ENCODE results near the gene DZIP3. TPM values are rescaled to one million over a fixed set of nuclear protein-coding genes. Genes with fewer than 3 reads are reported as not detected.
A peak's percentile ranks its signal among the peaks of the same experiment; 100 is the strongest.

The DZIP3 gene
- total RNA-seq, 1 donor from 2014 or later, result 27.2 TPM

DNA sequence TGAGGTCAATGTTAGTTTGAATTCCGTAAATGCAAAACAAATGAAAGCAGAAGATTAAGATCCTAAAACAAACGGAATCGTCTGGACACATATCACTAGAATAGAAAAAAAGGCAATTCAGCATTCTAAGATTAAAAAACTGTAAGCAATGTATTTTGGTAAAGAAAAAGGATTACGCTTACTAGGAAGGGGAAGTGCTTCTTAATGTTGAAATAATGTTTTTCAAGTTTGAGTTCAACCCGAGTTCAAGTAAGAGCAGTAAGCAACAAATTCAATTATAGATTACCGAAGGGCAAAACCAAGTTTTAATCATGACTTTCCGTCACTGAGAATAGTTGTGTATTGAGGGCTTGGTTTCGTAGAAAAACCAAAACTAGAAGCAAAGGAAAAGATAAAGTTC is 921 bp upstream of the DZIP3 start:
- Mint-ChIP-seq H3K36me3 (no peaks in the 10 kb centered on the region), H3K9me3 (no peaks in the 10 kb centered on the region), H3K4me1 (peaks cover 28% of the 10 kb centered on the region), H3K27ac (peak overlapping the region; percentile 99), H3K4me3 (peak overlapping the region; percentile 98), H3K27me3 (ENCODE audit: low read depth) (no peaks in the 10 kb centered on the region)
- no peak for DNase-seq (ENCODE audit: low spot score in 2 of 2, unreplicated experiment in 2 of 2)
- TF ChIP-seq, protein P1, sequence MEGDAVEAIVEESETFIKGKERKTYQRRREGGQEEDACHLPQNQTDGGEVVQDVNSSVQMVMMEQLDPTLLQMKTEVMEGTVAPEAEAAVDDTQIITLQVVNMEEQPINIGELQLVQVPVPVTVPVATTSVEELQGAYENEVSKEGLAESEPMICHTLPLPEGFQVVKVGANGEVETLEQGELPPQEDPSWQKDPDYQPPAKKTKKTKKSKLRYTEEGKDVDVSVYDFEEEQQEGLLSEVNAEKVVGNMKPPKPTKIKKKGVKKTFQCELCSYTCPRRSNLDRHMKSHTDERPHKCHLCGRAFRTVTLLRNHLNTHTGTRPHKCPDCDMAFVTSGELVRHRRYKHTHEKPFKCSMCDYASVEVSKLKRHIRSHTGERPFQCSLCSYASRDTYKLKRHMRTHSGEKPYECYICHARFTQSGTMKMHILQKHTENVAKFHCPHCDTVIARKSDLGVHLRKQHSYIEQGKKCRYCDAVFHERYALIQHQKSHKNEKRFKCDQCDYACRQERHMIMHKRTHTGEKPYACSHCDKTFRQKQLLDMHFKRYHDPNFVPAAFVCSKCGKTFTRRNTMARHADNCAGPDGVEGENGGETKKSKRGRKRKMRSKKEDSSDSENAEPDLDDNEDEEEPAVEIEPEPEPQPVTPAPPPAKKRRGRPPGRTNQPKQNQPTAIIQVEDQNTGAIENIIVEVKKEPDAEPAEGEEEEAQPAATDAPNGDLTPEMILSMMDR (IDR thresholded peaks at IDR 0.05; ENCODE audit: unreplicated experiment), result no peak

DNA sequence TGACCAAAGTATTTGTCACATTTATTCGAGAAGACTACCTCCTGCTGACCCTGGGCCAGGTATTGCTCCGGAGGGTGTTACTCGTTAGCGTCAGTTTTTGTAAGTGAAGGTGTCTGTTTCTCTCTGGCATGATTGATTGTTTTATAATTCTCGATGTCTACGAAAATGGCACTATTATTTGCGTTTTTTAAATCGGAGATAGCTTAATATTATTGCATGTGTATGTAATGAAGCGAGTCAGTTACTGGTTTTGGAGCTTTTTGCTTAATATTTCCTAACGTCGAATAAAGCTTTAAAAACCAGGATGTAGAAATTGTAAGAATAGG is 439 bp downstream of the DZIP3 start:
- Mint-ChIP-seq H3K36me3 (no peaks in the 10 kb centered on the region), H3K27me3 (ENCODE audit: low read depth) (no peaks in the 10 kb centered on the region), H3K4me3 (peak overlapping the region; percentile 98), H3K9me3 (no peaks in the 10 kb centered on the region), H3K27ac (peak overlapping the region; percentile 99), H3K4me1 (peaks cover 28% of the 10 kb centered on the region)
- TF ChIP-seq, protein P1 (IDR thresholded peaks at IDR 0.05; ENCODE audit: unreplicated experiment), result no peak
- no peak for DNase-seq (ENCODE audit: low spot score in 2 of 2, unreplicated experiment in 2 of 2)

DNA sequence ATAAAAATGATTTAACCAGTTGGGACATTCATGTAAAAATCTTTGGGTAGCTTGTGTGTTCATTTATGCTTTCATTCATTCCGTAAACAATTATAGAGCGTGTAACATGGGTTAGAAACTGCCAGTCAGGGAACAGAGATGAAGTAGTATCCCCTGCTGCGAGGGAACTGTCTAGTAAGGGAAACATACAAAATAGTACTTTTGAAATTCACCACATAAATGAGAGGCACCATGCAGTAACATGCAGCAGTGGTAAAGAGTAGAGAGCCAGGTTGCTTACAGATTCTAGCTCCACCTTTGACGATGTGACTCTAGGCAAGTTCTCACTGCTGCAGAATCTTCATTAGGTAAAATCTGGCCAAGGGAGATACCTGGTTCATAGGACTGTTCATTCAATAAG is 938 bp downstream of the DZIP3 start:
- Mint-ChIP-seq H3K4me1 (peaks cover 28% of the 10 kb centered on the region), H3K9me3 (no peaks in the 10 kb centered on the region), H3K27ac (peak overlapping the region; percentile 99), H3K27me3 (ENCODE audit: low read depth) (no peaks in the 10 kb centered on the region), H3K36me3 (no peaks in the 10 kb centered on the region), H3K4me3 (peak overlapping the region; percentile 98)
- TF ChIP-seq, protein P1 (IDR thresholded peaks at IDR 0.05; ENCODE audit: unreplicated experiment), result no peak
- DNase-seq (ENCODE audit: low spot score in 2 of 2, unreplicated experiment in 2 of 2), result no peak

DNA sequence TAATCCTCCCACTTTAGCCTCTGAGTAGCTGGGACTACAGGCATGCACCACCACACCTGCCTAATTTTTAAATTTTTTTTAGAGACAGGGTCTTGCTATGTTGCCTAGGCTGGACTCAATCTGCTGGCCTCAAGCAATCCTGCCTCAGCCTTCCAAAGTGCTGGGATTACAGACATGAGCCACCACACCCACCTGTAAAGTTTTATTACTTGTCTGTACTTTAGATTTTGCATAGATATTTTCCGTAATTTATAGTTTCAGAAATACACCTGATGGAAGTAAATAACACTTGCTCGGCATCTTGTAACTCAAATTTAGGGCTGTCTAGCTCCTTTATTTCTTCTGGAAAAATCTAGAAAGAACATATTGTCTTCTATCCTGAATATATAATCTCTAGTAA is 5.8 kb downstream of the DZIP3 start:
- no peaks in the 10 kb centered on the region for H3K27me3 Mint-ChIP-seq (ENCODE audit: low read depth)
- H3K36me3 Mint-ChIP-seq, result no peaks in the 10 kb centered on the region
- TF ChIP-seq, protein P1 (IDR thresholded peaks at IDR 0.05; ENCODE audit: unreplicated experiment), result no peak
- H3K27ac Mint-ChIP-seq, result no peak overlapping the region
- no peaks in the 10 kb centered on the region for H3K9me3 Mint-ChIP-seq
- H3K4me1 Mint-ChIP-seq, result peaks cover 13% of the 10 kb centered on the region
- no peak for DNase-seq (ENCODE audit: low spot score in 2 of 2, unreplicated experiment in 2 of 2)
- H3K4me3 Mint-ChIP-seq, result no peak overlapping the region

DNA sequence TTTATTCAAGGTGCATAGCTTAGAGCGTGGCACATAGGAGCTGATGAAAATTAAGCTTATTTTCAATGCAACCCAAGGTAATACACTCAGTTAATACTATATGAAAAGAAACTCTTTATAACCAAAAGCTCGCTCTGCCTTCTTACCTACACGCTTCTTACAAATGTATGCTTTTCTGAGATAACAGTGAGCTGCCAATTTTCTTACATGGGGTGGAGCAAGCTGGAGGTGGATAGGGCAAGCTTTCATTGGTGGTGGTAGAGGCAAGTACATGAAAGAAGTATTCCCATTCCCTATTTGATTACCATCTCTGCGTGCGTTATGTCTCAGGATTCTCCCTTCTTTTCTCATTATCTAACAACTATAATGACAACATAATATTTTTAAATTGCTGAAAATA is 8.9 kb downstream of the DZIP3 start:
- no peak for DNase-seq (ENCODE audit: low spot score in 2 of 2, unreplicated experiment in 2 of 2)
- TF ChIP-seq, protein P1 (IDR thresholded peaks at IDR 0.05; ENCODE audit: unreplicated experiment), result no peak
- Mint-ChIP-seq H3K27me3 (ENCODE audit: low read depth) (no peaks in the 10 kb centered on the region), H3K36me3 (peaks cover 9% of the 10 kb centered on the region), H3K4me3 (no peak overlapping the region), H3K9me3 (peaks cover 12% of the 10 kb centered on the region), H3K4me1 (peaks cover 16% of the 10 kb centered on the region), H3K27ac (no peak overlapping the region)

All from mesothelial cell of epicardium (in vitro differentiated cells).